Hematopoietic multipotent progenitor cell treated with erythropoietin and hydrocortisone succinate and interleukin-3 and kit ligand, for 4 days (in vitro differentiated cells): ENCODE data around the gene ATXN10.
"Not testable (repeated sequence)": the region's sequence is repeated elsewhere in the genome, so short reads cannot be mapped to it uniquely, and the experiment has no call there.

Source experiments
- DNase-seq: peaks from one replicate; pipeline ENCODE4 v3.0.0-alpha.2; 2015

ATXN10 gene

GRCh38 chr22:45645150-45645525 is 26.5 kb upstream of the ATXN10 start:
- no peak for DNase-seq

- peak; percentile 77 for DNase-seq
These were observed 25.9 kb upstream of the ATXN10 start for GRCh38 chr22:45645526-45646414.

GRCh38 chr22:45647532-45648225 is 24.0 kb upstream of the ATXN10 start:
- no peak for DNase-seq

GRCh38 chr22:45648301-45649117 is 23.1 kb upstream of the ATXN10 start:
- no peak for DNase-seq

GRCh38 chr22:45649809-45650208 is 21.8 kb upstream of the ATXN10 start:
- DNase-seq = no peak

- no peak for DNase-seq
These were observed 20.9 kb upstream of the ATXN10 start for GRCh38 chr22:45650721-45651120.

GRCh38 chr22:45651931-45652528 is 19.6 kb upstream of the ATXN10 start:
- no peak for DNase-seq

GRCh38 chr22:45656577-45656976 is 15.1 kb upstream of the ATXN10 start:
- DNase-seq = no peak

GRCh38 chr22:45657701-45658100 is 13.9 kb upstream of the ATXN10 start:
- no peak for DNase-seq

- DNase-seq = no peak
These were observed 7.4 kb upstream of the ATXN10 start for GRCh38 chr22:45664136-45664646.

GRCh38 chr22:45667486-45667885 is 4.1 kb upstream of the ATXN10 start:
- DNase-seq = no peak

- not testable (repeated sequence) for DNase-seq
These were observed 1.3 kb upstream of the ATXN10 start for GRCh38 chr22:45670363-45670762.

- DNase-seq = no peak
These were observed 452 bp upstream of the ATXN10 start for GRCh38 chr22:45670981-45671782.

GRCh38 chr22:45672564-45673481 is 1.2 kb downstream of the ATXN10 start:
- DNase-seq = no peak

- peak; percentile 89 for DNase-seq
These were observed 2.0 kb downstream of the ATXN10 start for GRCh38 chr22:45673482-45674175.

GRCh38 chr22:45676024-45676423 is 4.4 kb downstream of the ATXN10 start:
- DNase-seq = no peak

GRCh38 chr22:45677063-45677462 is 5.4 kb downstream of the ATXN10 start:
- DNase-seq = peak; percentile 33

- DNase-seq = no peak
These were observed 7.6 kb downstream of the ATXN10 start for GRCh38 chr22:45678961-45679912.
